ENCODE data around the gene CARMIL1.

CARMIL1 gene

DNA sequence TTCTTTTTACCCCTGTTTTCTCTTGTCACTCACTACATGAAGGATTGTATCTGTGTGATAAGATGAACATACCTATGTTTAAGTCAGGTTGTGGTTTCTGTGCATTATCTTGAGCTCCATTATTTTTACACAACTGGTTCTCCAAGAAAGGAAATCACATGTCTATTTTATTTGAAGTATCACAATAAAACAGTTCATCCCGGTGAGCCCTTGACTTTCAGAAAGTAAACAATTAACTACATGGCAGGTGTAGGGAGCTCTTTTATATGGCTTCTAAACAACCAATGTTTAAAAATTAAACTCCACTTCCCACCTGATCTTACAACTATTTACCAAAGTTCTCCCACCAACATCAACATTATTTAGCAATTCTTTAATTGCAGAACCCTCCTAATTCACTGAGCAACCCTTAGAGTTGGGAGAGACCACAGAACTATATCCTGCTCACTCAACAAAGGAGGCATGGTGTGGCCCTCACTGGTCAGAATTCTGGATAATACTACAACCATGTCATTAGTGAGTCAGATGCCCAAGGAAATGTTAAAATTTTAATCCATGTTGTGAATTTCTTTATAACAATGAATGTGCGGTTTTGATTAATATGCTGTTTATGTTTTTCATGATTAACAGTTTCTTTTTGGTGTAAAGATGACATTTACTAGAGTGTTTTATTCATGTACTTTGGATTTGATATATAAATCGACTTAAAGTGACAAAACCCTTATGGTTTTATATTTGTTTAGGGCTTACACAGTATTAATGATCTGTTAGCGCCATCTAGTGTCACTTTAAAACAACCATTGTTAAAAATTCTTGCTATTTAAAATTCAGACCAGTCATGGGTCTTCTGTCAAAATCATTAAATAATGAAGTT is 322.9 kb downstream of the CARMIL1 start:
- no peak for DNase-seq (ENCODE audit: low read depth in 4 of 4, low spot score in 1 of 4)

DNA sequence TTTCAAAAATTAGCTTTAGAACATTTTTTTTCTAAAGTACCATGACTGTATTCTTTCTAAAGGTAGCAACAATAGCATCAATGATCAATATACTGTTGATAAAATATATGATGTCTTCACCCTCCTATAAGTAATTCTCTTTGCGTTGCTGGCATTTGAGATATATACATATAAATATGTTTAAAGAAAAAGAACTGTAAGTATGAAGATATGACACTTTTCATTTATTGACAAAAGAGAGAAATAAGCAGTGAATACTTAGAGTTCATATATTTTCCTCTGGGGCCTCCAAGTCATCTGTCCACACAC is 323.5 kb downstream of the CARMIL1 start:
- DNase-seq (ENCODE audit: low read depth in 4 of 4, low spot score in 1 of 4), result no peak

DNA sequence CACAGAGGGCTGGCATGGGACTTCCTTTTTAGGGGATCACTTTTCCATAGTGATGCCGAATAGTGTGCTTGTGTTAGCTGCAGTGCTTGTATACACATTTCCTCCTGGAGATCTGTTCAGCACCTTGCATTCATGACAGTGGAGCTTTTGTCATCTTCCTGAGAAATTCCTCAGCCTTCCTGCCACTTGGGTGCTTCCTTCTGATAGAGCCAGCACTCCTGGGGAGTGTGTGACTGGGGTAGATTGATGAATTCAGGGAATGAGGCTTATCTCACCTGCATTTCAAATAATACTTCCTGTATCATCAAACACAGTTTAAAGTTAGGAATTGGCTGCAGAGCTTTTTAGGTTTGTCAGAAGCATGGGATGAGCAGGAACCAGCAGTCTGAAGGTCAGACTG is 324.1 kb downstream of the CARMIL1 start:
- no peak for DNase-seq (ENCODE audit: low read depth in 4 of 4, low spot score in 1 of 4)

DNA sequence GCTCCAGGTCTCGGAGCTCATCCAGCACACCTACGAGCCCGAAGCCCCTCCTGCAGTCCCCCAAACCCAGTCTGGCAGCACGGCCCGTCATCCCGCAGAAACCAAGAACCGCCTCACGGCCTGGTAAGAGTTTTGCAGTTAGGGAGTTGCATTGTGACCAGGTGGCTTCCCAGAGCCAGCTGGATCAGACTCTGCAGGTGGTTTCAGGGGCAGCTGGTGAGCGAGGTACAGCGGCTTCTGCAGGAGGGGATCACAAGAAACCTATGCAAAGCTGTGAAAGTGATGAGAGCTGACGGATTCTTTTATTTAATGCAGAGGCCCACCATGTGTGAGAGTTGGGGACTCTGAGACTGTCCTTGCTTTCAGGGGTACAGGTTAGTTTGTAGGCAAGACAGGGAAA is 327.0 kb downstream of the CARMIL1 start:
- DNase-seq (ENCODE audit: low read depth in 4 of 4, low spot score in 1 of 4), result no peak

- DNase-seq (ENCODE audit: low read depth in 4 of 4, low spot score in 1 of 4), result no peak
These were observed 329.5 kb downstream of the CARMIL1 start for GRCh38 chr6:25608558-25609174.

- DNase-seq (ENCODE audit: low read depth in 4 of 4, low spot score in 1 of 4), result no peak
These were observed 333.5 kb downstream of the CARMIL1 start for GRCh38 chr6:25612666-25613065.

GRCh38 chr6:25613415-25613814 is 334.2 kb downstream of the CARMIL1 start:
- DNase-seq (ENCODE audit: low read depth in 4 of 4, low spot score in 1 of 4), result no peak

DNA sequence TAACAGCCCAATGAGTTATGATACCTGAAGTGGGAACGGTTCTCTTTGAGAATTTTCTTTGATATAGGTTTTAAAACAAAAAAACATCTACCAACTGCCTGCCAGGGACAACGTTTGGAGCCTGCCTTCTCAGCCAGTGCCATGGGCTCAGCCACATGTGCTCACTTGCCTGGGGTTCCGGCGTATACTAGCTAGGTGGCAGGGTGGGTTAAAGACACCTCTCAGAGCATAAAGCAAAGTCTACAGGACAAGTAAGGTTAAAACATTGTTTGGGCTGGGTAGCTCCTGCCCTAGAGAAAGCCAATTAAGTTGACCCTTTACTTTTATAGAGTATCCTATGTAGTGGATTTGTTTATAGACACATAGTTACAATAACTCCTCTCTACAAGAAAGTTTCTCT is 334.9 kb downstream of the CARMIL1 start:
- DNase-seq (ENCODE audit: low read depth in 4 of 4, low spot score in 1 of 4), result no peak

DNA sequence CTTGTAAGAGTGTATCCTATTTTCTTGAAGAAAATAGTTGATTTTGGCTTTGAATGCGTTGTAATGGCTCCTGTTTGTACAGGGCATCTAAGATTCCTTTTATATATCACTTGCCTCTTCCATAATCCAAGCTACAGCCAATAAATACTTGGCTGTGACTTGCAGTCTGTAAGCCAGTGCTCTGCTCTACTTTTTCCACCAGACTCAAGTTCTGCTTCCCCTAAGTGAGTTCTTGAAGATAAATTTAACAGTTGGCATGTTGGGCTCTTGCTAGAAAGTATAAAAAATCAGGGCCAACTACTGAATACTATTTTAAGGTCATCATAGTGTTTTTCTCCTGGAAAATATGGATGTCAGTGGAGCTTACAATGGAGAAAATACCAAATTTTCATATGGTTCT is 336.3 kb downstream of the CARMIL1 start:
- no peak for DNase-seq (ENCODE audit: low read depth in 4 of 4, low spot score in 1 of 4)

DNA sequence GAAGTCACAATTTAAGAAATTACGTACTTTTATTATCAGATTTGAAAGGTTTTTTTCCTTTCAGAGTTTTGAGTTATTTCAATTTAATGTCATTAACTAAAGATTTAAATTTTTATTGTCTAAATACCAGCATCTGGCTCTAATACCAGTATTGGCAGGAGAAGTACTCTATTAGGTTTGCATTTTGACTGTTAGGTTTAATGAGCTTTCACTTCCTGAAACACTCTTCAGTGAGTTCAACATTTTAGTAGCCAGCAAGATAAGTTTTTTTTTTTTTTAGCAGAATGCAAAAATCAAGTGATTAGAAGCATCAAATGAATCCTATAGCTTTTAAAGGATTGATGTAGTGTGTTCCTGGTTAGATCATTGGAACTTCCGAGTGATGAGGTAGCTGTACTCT is 338.8 kb downstream of the CARMIL1 start:
- DNase-seq (ENCODE audit: low read depth in 4 of 4, low spot score in 1 of 4), result no peak

GRCh38 chr6:25619217-25619616 is 340.0 kb downstream of the CARMIL1 start:
- no peak for DNase-seq (ENCODE audit: low read depth in 4 of 4, low spot score in 1 of 4)

DNA sequence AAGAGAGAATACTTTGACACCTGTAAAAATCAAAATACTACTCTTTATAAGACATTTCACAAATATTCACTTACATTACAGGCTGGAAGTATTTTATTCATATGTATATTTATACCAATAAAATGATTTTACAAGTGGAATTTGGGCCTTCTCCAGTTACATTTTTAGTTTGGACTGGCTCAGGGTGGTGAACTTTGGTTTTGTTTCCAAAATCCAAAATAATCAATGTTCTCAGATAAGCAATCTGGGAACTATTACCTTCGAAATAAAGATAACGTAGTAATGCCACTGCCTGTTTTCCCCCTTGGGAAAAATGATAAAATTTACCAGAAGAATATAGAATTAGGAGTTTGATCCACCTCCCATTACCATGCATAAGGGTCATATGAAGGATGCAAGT is 341.2 kb downstream of the CARMIL1 start:
- no peak for DNase-seq (ENCODE audit: low read depth in 4 of 4, low spot score in 1 of 4)

DNA sequence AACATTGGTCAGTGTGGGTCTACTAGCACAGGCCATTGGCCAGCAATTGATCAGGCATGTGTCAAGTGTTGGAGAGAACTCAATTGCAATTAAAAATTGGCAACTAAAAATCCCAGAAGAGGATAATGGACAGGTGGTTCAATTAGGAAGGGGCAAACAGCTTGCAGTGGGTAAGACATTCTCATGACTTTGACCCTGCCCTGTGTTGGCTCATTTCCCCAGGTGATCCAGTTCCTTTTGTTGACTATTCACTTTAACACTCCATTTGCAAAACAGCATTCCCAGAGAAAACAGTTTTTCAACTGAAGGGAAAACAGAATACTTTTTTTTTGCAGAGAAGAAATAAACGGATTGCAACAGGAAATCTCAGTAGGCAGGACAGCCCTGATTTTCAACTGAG is 343.9 kb downstream of the CARMIL1 start:
- no peak for DNase-seq (ENCODE audit: low read depth in 4 of 4, low spot score in 1 of 4)

DNA sequence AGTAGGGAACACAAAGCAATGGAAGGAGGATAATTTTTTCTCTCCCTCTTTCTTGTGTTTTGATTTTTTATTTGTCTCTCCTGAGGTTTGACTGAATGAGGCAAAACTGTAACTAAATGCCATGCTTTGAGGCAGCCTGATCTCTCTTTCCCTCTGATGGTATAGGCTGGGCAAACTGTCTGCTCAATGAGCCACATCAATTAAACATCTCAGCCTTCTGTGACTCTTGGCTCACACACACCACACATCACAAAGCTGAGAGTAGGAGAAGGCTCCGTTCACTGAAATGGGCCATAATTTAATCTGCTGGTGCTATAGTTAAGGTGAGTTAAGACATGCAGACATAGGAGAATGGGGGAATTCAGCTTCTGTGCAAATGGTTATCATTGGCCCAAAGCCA is 344.7 kb downstream of the CARMIL1 start:
- DNase-seq (ENCODE audit: low read depth in 4 of 4, low spot score in 1 of 4), result no peak

- no peak for DNase-seq (ENCODE audit: low read depth in 4 of 4, low spot score in 1 of 4)
These were observed 347.8 kb downstream of the CARMIL1 start for GRCh38 chr6:25627001-25627400.

DNA sequence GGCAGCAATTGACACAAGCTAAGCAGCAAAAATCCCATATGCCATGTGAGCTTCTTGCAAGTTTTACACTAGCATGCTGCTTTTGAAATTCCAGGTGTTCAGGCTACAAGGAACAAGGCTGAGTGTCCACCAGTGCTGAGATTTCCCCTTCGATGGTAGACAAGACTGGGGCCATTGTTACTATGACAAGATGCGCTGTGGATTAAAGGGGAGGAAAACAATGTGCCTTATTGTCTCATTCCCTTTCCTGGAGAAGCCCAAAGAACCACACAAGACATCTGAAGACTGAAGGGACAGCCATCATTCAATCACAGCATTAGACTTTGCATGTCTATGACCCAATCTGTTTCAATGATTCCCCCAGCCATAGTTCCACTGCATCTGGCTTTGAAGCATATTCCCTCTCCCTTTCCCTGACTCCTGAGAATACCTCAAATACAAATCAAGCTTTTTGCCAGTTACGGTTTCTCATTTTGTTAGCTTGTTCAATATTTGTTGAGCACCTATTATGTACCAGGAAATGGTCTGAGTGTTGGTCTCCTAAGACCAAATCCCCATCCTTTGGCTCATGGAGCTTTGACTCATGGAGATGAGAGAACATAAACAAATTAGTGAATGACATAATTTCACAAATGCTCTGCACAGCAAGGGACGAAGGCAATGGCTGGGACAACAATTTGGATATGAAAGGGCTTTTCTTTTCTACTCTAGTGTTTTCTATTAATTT is 349.5 kb downstream of the CARMIL1 start:
- DNase-seq (ENCODE audit: low read depth in 4 of 4, low spot score in 1 of 4), result no peak

DNA sequence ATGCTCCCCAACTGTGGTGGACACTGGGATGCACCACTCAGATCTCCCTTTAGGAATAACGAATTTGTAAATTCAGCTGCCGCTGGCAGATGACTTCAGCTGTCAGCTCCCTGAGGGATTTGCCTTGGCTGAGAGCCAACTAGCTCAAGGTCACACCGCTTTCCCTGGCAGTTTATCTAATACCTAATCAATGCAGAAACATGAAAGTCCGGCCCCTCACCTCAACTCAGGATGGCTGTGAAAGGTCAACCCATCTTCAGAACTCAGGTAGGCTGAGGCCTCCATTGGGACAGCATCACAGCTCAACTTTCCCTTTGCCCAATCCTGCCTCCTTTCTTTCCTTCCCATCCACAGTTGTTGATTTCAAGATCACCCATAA is 350.0 kb downstream of the CARMIL1 start:
- DNase-seq (ENCODE audit: low read depth in 4 of 4, low spot score in 1 of 4), result no peak

DNA sequence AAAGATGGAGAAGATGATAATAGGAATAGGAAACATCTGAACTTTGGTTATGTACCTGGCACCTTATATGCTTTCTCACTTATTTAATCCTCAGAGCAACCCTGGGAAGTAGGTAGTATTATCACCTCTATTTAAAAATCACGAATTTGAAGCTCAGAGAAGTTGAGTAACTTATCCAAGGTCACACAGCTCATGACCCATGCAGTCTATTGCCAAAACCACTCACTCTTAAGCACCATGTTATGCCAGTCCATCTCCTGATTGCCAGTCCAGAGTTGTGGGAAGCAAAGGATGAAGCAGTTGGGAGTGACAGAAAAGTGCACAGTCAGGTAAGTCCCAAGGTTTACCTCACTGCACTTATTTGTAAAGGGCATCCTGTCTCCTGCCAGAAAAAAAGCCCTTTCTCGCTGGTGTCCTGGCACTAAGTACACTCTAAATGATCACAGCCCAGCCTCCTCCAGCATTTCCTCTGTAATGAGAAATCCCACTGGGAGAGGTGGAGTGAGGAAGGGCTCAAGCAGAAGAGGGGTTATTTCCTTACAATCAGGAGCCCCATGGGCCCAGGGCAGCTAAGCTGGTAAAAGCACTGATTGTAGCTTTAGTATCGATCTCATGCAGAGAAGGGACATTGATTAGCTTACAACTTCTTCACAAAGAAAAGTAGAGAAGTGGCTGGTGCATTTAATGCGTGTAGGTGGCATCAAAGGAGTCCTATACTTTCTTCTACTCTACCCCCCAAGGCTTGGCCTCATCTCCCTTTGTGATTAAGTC is 351.5 kb downstream of the CARMIL1 start:
- no peak for DNase-seq (ENCODE audit: low read depth in 4 of 4, low spot score in 1 of 4)

DNA sequence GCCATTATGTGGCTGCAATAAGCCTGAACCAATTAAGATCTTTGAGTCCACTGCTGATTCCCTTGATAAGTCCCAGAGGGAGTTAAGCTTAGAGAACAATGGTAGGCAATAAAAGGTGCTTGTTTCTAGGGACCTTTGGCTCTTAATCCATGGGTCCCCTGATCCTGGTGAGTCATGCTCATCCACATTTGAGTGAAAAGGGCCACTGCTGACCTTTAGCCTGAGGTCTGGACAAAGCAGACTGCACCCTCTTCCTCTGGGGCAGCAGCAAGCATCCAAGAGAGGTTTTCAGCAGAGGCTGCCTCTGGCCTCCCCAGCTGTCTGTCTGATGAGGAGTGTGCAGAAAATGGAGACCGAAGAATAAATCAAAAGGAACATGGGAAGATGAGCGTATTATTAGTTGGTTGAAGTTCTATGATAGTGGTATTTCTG is 356.7 kb downstream of the CARMIL1 start:
- no peak for DNase-seq (ENCODE audit: low read depth in 4 of 4, low spot score in 1 of 4)

DNA sequence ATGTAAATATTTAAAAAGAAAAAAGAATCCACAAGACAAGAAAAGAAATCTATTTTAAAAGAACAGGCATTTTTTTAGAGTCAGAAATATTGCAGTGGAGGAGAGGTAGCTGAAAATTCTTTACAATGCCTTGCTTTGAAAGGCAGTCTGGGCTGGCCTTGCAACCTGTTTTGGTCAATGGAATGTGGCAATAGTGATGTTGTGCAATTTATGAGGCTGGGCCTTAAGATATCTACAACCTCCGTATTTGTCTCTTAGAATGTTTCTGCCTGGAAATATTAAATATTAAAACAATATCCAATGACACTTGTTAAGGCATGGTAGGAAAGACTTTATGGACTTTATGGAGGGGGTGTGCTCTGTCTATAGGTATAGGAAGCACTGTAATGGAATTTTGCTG is 358.0 kb downstream of the CARMIL1 start:
- no peak for DNase-seq (ENCODE audit: low read depth in 4 of 4, low spot score in 1 of 4)

GRCh38 chr6:25637960-25638434 is 358.8 kb downstream of the CARMIL1 start:
- no peak for DNase-seq (ENCODE audit: low read depth in 4 of 4, low spot score in 1 of 4)

Data from stimulated activated CD4-positive, alpha-beta T cell treated with anti-CD3 and anti-CD28 coated beads, Interleukin-1b, Interleukin-23, amount 100 ng/mL, for 24 hours (primary cell).